ENCODE measurements around the gene CBFA2T3. TPM values are rescaled to one million over a fixed set of nuclear protein-coding genes. Genes with fewer than 3 reads are reported as not detected.

CBFA2T3 gene
- total and polyA plus RNA-seq, 10 donors: 8.4 to 59.8 (median 26.3) TPM

DNA sequence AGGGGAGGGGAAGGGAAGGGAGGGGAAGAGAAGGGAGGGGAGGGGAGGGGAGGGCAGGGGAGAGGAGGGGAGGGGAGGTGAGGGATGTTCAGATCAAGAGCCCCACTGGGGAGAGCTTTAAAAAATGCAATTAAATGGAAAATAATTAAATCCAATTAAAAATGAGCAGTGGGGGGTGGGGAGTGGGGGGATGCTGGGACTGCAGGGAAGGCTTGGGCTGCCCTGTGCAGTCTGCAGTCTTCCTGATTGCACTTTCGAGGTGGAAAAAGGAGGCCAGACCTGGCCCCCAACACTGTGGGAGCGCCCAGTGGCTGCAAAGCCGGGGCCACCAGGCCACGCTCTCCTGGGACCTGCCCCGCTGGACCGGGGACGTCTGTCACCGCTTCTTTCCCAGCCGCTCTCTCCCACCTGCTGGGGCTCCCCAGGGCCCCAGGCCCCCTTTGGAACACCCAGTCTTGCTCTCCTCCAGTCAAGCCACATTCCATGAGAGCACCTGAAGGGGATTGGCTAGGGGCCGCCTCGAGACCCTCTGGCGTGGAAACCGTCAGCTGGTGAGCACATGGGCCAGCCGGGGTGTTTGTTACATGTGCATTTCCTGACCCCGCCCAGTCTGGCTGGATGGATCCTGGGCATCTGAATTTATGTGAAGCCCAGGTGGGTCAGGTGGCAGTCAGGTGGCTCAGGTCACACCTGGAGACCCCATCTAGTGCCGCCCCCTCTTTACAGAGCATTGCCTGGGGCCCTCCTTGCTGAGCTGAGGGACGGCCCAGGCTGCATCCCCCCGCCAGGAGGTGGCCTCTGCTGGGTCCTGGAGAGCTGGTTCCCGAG lies 37.6 kb upstream of the CBFA2T3 start:
- DNase-seq: peak; percentile 47
- no peaks in the 10 kb centered on the region for H3K9me3 ChIP-seq
- no peak overlapping the region for H3K4me3 ChIP-seq
- peaks cover 0 to 68% (median 24%) of the 10 kb centered on the region in 7 donors for H3K27me3 ChIP-seq (replicated peaks in 1 of 7)
- no peaks in the 10 kb centered on the region for H3K4me1 ChIP-seq
- H3K36me3 ChIP-seq: no peaks in the 10 kb centered on the region
- TF ChIP-seq, protein P1, sequence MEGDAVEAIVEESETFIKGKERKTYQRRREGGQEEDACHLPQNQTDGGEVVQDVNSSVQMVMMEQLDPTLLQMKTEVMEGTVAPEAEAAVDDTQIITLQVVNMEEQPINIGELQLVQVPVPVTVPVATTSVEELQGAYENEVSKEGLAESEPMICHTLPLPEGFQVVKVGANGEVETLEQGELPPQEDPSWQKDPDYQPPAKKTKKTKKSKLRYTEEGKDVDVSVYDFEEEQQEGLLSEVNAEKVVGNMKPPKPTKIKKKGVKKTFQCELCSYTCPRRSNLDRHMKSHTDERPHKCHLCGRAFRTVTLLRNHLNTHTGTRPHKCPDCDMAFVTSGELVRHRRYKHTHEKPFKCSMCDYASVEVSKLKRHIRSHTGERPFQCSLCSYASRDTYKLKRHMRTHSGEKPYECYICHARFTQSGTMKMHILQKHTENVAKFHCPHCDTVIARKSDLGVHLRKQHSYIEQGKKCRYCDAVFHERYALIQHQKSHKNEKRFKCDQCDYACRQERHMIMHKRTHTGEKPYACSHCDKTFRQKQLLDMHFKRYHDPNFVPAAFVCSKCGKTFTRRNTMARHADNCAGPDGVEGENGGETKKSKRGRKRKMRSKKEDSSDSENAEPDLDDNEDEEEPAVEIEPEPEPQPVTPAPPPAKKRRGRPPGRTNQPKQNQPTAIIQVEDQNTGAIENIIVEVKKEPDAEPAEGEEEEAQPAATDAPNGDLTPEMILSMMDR (IDR thresholded peaks at IDR 0.05 in 8 of 11, conservative IDR thresholded peaks at IDR 0.05 in 3 of 11): no peak
- no peak for TF ChIP-seq POLR2A (IDR thresholded peaks at IDR 0.05)
- H3K27ac ChIP-seq: no peak overlapping the region
- 77 to 89% (median 78%) methylated on average over 15 to 19 of the region's 19 CpGs for WGBS, 5 donors
- intact Hi-C loops (cut with DNase I; ENCODE audit: low total_unique reads): no loop called here

DNA sequence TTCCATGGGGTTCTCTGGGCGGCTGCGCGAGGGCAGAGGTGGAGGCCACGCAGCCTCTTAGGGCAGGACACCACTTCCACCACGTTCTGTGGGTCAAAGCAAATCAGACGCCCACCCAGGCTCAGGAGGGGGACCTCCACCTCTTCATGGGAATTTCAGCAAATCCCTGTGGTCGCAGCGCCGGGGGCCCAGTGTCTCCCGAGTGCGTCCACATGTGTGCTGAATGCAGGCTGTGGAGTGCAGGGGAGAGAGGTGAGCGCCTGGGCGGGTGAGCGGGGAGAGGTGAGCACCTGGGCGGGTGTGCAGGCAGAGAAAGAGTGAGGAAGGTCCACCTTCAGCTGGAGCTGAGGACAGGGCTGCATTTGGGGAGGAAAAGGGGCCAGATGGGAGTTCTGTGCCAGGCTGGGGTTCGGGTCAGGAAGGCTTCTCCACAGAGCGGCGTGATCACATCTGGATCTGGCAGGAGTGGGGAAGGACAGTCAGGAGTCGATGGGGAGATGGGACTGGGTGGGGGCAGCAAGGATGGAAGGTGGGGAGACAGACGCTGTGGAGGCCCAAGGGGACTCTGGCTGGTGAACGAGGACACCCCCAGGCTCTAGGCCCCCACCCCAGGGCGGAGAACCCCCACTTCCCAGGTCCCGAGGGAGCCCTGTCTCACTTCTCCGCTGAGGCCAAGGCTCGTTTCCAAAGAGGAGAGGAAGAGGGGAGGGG lies 36.8 kb upstream of the CBFA2T3 start:
- TF ChIP-seq POLR2A (IDR thresholded peaks at IDR 0.05): no peak
- TF ChIP-seq, protein P1 (IDR thresholded peaks at IDR 0.05 in 8 of 11, conservative IDR thresholded peaks at IDR 0.05 in 3 of 11): no peak
- DNase-seq: peak; percentile 42
- no peak overlapping the region for H3K27ac ChIP-seq
- H3K27me3 ChIP-seq (replicated peaks in 1 of 7): peaks cover 0 to 67% (median 23%) of the 10 kb centered on the region in 7 donors
- H3K36me3 ChIP-seq: no peaks in the 10 kb centered on the region
- 63 to 76% (median 71%) methylated on average over 20 to 24 of the region's 25 CpGs for WGBS, 5 donors
- no peak overlapping the region for H3K4me3 ChIP-seq
- intact Hi-C loops (cut with DNase I; ENCODE audit: low total_unique reads): no loop called here
- no peaks in the 10 kb centered on the region for H3K4me1 ChIP-seq
- H3K9me3 ChIP-seq: no peaks in the 10 kb centered on the region

DNA sequence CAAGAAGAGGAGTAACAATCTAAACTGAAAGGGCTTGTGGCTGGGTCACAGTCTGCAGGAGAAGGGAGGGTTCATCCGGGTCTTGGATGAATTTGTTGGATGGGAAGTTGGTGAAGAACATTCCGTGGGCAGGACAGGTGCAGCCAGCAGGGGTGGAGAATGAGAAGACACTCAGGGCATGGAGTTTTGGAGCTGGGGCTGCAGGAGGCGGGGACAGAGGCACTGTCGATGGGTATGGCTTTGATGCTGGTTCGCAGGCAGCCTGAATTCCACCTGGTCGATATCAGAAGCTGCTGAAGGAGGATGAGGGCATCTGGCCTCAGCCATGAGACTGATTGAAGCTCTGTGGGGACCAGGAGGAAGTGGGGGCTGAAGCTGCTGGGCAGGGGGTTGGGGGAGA lies 36.1 kb upstream of the CBFA2T3 start:
- no peak overlapping the region for H3K4me3 ChIP-seq
- H3K36me3 ChIP-seq: no peaks in the 10 kb centered on the region
- H3K9me3 ChIP-seq: no peaks in the 10 kb centered on the region
- intact Hi-C loops (cut with DNase I; ENCODE audit: low total_unique reads): no loop called here
- H3K4me1 ChIP-seq: no peaks in the 10 kb centered on the region
- TF ChIP-seq, protein P1 (IDR thresholded peaks at IDR 0.05 in 8 of 11, conservative IDR thresholded peaks at IDR 0.05 in 3 of 11): no peak
- no peak for TF ChIP-seq POLR2A (IDR thresholded peaks at IDR 0.05)
- TF ChIP-seq POLR2AphosphoS5 (IDR thresholded peaks at IDR 0.05): no peak
- peaks cover 0 to 59% (median 23%) of the 10 kb centered on the region in 7 donors for H3K27me3 ChIP-seq (replicated peaks in 1 of 7)
- WGBS, 5 donors: 57 to 81% (median 67%) methylated on average over 6 of the region's 6 CpGs
- DNase-seq: no peak
- no peak overlapping the region for H3K27ac ChIP-seq

DNA sequence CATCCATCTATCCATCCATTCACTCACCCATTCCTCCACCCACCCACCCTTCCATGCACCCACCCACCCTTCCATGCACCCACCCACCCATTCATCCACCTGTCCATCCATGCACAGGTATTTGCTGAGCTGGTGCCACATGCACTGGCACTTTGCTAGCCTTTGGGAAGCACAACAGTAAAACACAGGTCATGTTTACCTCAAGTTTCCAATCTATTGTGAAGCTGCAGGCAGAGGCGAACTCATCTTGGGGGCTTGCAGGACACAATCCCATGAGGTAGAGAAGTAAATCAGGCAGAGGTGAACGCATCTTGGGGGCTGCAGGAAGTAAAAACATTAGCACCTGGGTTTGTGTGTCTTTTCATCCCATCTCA lies 35.6 kb upstream of the CBFA2T3 start:
- intact Hi-C loops (cut with DNase I; ENCODE audit: low total_unique reads): no loop called here
- DNase-seq: no peak
- 66 to 84% (median 79%) methylated on average over 2 of the region's 2 CpGs for WGBS, 5 donors
- H3K4me1 ChIP-seq: no peaks in the 10 kb centered on the region
- no peak overlapping the region for H3K4me3 ChIP-seq
- H3K9me3 ChIP-seq: no peaks in the 10 kb centered on the region
- no peak overlapping the region for H3K27ac ChIP-seq
- H3K27me3 ChIP-seq (replicated peaks in 1 of 7): peaks cover 0 to 58% (median 23%) of the 10 kb centered on the region in 7 donors
- no peaks in the 10 kb centered on the region for H3K36me3 ChIP-seq
- TF ChIP-seq POLR2AphosphoS5 (IDR thresholded peaks at IDR 0.05): no peak
- no peak for TF ChIP-seq POLR2A (IDR thresholded peaks at IDR 0.05)
- TF ChIP-seq, protein P1 (IDR thresholded peaks at IDR 0.05 in 8 of 11, conservative IDR thresholded peaks at IDR 0.05 in 3 of 11): no peak

All from spleen (tissue), 11 donors.